NB4 (cell line): ENCODE measurements around the gene PEF1.

Source experiments
- DNase-seq: peaks from one replicate; pipeline ENCODE4 v3.0.0; 2010; ENCODE audit warnings: low read depth
- H3K4me3 ChIP-seq: one replicate; pipeline ENCODE4 v1.5.1; 2011; ENCODE audit warnings: mild to moderate bottlenecking, low read depth, low read length, moderate library complexity
- CTCF ChIP-seq: IDR thresholded peaks from one replicate; pipeline ENCODE4 v1.5.1; 2012; ENCODE audit warnings: low read depth, low read length
- MAX ChIP-seq: IDR thresholded peaks from 2 replicates; pipeline ENCODE4 v1.6.1; 2011; ENCODE audit warnings: low read depth, low read length
- MYC ChIP-seq: IDR thresholded peaks from 2 replicates; pipeline ENCODE4 v1.6.1; 2011; ENCODE audit warnings: low read depth, low read length
- POLR2A ChIP-seq: IDR thresholded peaks from 2 replicates; pipeline ENCODE4 v1.6.1; 2011; ENCODE audit warnings: mild to moderate bottlenecking; ENCODE audit not compliant: insufficient read length; ENCODE audit errors: extremely low read depth

PEF1 gene

GRCh38 chr1:31671147-31671546 lies 26.5 kb upstream of the PEF1 start:
- no peak for TF ChIP-seq CTCF
- no peak for TF ChIP-seq MYC
- TF ChIP-seq POLR2A = no peak
- TF ChIP-seq MAX = no peak
- no peak overlapping the region for H3K4me3 ChIP-seq

GRCh38 chr1:31670593-31670964 lies 25.9 kb upstream of the PEF1 start:
- TF ChIP-seq MAX (no peak), MYC (no peak), POLR2A (no peak), CTCF (no peak)
- DNase-seq = no peak
- no peak overlapping the region for H3K4me3 ChIP-seq

More at GRCh38 chr1:31671147-31671546, 26.5 kb upstream of the PEF1 start:
- DNase-seq = no peak

- H3K4me3 ChIP-seq = no peak overlapping the region
- TF ChIP-seq CTCF (peak; percentile 2), MAX (no peak), POLR2A (no peak), MYC (no peak)
- peak; percentile 34 for DNase-seq
These were observed 25.3 kb upstream of the PEF1 start for GRCh38 chr1:31669786-31670592.

- no peak overlapping the region for H3K4me3 ChIP-seq
- DNase-seq = no peak
- TF ChIP-seq MAX = no peak
- no peak for TF ChIP-seq POLR2A
- TF ChIP-seq MYC = no peak
- no peak for TF ChIP-seq CTCF
These were observed 24.7 kb upstream of the PEF1 start for GRCh38 chr1:31669433-31669785.

GRCh38 chr1:31668303-31668883 lies 23.7 kb upstream of the PEF1 start:
- no peak overlapping the region for H3K4me3 ChIP-seq
- no peak for TF ChIP-seq MAX
- no peak for TF ChIP-seq MYC
- TF ChIP-seq CTCF = no peak
- no peak for TF ChIP-seq POLR2A
- DNase-seq = no peak
